Liver (tissue), 9 donors: Measurements from ENCODE around the gene RHOH. TPM values are rescaled to one million over a fixed set of nuclear protein-coding genes. Genes with fewer than 3 reads are reported as not detected.

Experiments
- DNase-seq: peaks from one replicate; pipeline ENCODE4 v3.0.0-alpha.2; 2017; ENCODE audit warnings: low spot score
- H3K27ac ChIP-seq, 2 donors: one replicate each; pipeline ENCODE4 v1.7.0; 2013; ENCODE audit warnings: inconsistent platforms in 2 of 2, low read length in 2 of 2, control low read depth in 1 of 2, low read depth in 1 of 2, mild to moderate bottlenecking in 1 of 2
- H3K27me3 ChIP-seq, 4 donors: one replicate each; pipeline versions ENCODE4 v1.6.1 to v1.7.0; 2013; ENCODE audit warnings: low read length in 3 of 4, inconsistent platforms in 1 of 4, mild to moderate bottlenecking in 1 of 4, moderate library complexity in 1 of 4; ENCODE audit not compliant: control insufficient read depth in 4 of 4, insufficient read depth in 4 of 4
- H3K36me3 ChIP-seq, 4 donors: one replicate each; pipeline versions ENCODE4 v1.6.1 to v1.7.0; 2013; ENCODE audit warnings: low read length in 3 of 4, mild to moderate bottlenecking in 3 of 4, low read depth in 1 of 4, moderate library complexity in 1 of 4; ENCODE audit not compliant: control insufficient read depth in 4 of 4, insufficient read depth in 3 of 4
- H3K4me1 ChIP-seq, 4 donors: one replicate each; pipeline versions ENCODE4 v1.6.1 to v1.7.0; 2013; ENCODE audit warnings: low read length in 3 of 4, mild to moderate bottlenecking in 3 of 4, moderate library complexity in 1 of 4; ENCODE audit not compliant: control insufficient read depth in 4 of 4, insufficient read depth in 4 of 4
- H3K4me3 ChIP-seq, 3 donors: one replicate each; pipeline versions ENCODE4 v1.6.1 to v1.7.0; 2013; ENCODE audit warnings: low read length in 3 of 3, control low read depth in 1 of 3, low read depth in 1 of 3, mild to moderate bottlenecking in 1 of 3
- H3K9ac ChIP-seq, 2 donors: one replicate each; pipeline ENCODE4 v1.7.0; 2013; ENCODE audit warnings: low read length in 2 of 2, mild to moderate bottlenecking in 2 of 2, moderate library complexity in 2 of 2, control low read depth in 1 of 2, low read depth in 1 of 2
- H3K9me3 ChIP-seq, 4 donors: one replicate each; pipeline versions ENCODE4 v1.6.1 to v1.7.0; 2013; ENCODE audit warnings: low read length in 3 of 4; ENCODE audit not compliant: control insufficient read depth in 4 of 4
- ATF3 ChIP-seq: IDR thresholded peaks from 2 replicates; pipeline ENCODE4 v1.6.1; 2016; ENCODE audit warnings: antibody characterized with exemption
- CTCF ChIP-seq: fragments of 150-350 bp; IDR thresholded peaks from 2 replicates; pipeline ENCODE4 v1.5.1; 2017; ENCODE audit warnings: improper control_type of control experiment, low read depth, low read length; ENCODE audit not compliant: missing input control
- EGR1 ChIP-seq, 2 donors: IDR thresholded peaks; 2 replicates each; pipeline ENCODE4 v1.6.1; 2016 to 2018; ENCODE audit warnings: antibody characterized with exemption in 2 of 2, low read depth in 2 of 2
- FOXA1 ChIP-seq: IDR thresholded peaks from 2 replicates; pipeline ENCODE4 v1.6.1; 2016; ENCODE audit warnings: antibody characterized with exemption
- FOXA2 ChIP-seq: IDR thresholded peaks from 2 replicates; pipeline ENCODE4 v1.6.1; 2016; ENCODE audit warnings: antibody characterized with exemption
- GABPA ChIP-seq, 2 donors: IDR thresholded peaks in 1 of 2; conservative IDR thresholded peaks in 1 of 2; 2 replicates each; pipeline ENCODE4 v1.6.1; 2016; ENCODE audit warnings: antibody characterized with exemption in 2 of 2, mild to moderate bottlenecking in 1 of 2, moderate library complexity in 1 of 2
- HNF4A ChIP-seq, 2 donors: conservative IDR thresholded peaks; 2 replicates each; pipeline ENCODE4 v1.6.1; 2016; ENCODE audit warnings: antibody characterized with exemption in 2 of 2, mild to moderate bottlenecking in 2 of 2
- HNF4G ChIP-seq: IDR thresholded peaks from 2 replicates; pipeline ENCODE4 v1.6.1; 2016; ENCODE audit warnings: antibody characterized with exemption
- JUND ChIP-seq, 2 donors: IDR thresholded peaks; 2 replicates each; pipeline ENCODE4 v1.6.1; 2016; ENCODE audit warnings: antibody characterized with exemption in 2 of 2
- MAX ChIP-seq: IDR thresholded peaks from 2 replicates; pipeline ENCODE4 v1.6.1; 2016; ENCODE audit warnings: antibody characterized with exemption
- NR2F2 ChIP-seq: IDR thresholded peaks from 2 replicates; pipeline ENCODE4 v1.6.1; 2016; ENCODE audit warnings: antibody characterized with exemption
- RAD21 ChIP-seq, 2 donors: IDR thresholded peaks; 2 replicates each; pipeline ENCODE4 v1.6.1; 2016; ENCODE audit warnings: antibody characterized with exemption in 2 of 2, mild to moderate bottlenecking in 2 of 2
- REST ChIP-seq: IDR thresholded peaks from 2 replicates; pipeline ENCODE4 v1.6.1; 2016; ENCODE audit warnings: antibody characterized with exemption, mild to moderate bottlenecking
- RXRA ChIP-seq, 2 donors: IDR thresholded peaks; 2 replicates each; pipeline ENCODE4 v1.6.1; 2017 to 2018; ENCODE audit warnings: antibody characterized with exemption in 2 of 2, mild to moderate bottlenecking in 1 of 2
- SP1 ChIP-seq: IDR thresholded peaks from 2 replicates; pipeline ENCODE4 v1.6.1; 2018; ENCODE audit warnings: antibody characterized with exemption, mild to moderate bottlenecking
- TAF1 ChIP-seq: conservative IDR thresholded peaks from 2 replicates; pipeline ENCODE4 v1.6.1; 2016; ENCODE audit warnings: antibody characterized with exemption, mild to moderate bottlenecking
- YY1 ChIP-seq: IDR thresholded peaks from 2 replicates; pipeline ENCODE4 v1.6.1; 2016; ENCODE audit warnings: antibody characterized with exemption, mild to moderate bottlenecking
- ZBTB33 ChIP-seq: IDR thresholded peaks from 2 replicates; pipeline ENCODE4 v1.6.1; 2016; ENCODE audit warnings: antibody characterized with exemption
- WGBS: extraction: QIAGEN DNeasy Blood & Tissue Kit; methylation state at CpG from one replicate; pipeline ENCODE4 v1.1.7; 2013; 5-methylcytosine and 5-hydroxymethylcytosine counted together
- polyA plus RNA-seq, 2 donors: library from polyadenylated mRNA; stranded (reverse) in 1 of 2; unstranded in 1 of 2; fragments of 200-250 nt in 1 of 2; fragments of >200 nt in 1 of 2; fragmentation: Nextera tagmentation in 1 of 2; extraction: Ambion mirVana in 1 of 2; gene quantifications; one replicate each; pipeline versions ENCODE4 v1.2.1 to v1.2.3, GENCODE V29; 2013 to 2015
- total RNA-seq, 2 donors: library from RNA; depleted of rRNA; stranded (reverse); fragments of >200 nt; gene quantifications; one replicate each; pipeline ENCODE4 v1.2.3, GENCODE V29; 2014
- donor health status: healthy.
- donor health status: healthy.
- donor health status: healthy.
- donor health status: healthy.
- donor health status: healthy.

Gene RHOH
- total and polyA plus RNA-seq, 4 donors: 0.56 to 2.3 (median 1.3) TPM

- Histone ChIP-seq H3K4me3 (no peak overlapping the region), H3K36me3 (no peaks in the 10 kb centered on the region), H3K9ac (no peak overlapping the region), H3K27me3 (no peaks in the 10 kb centered on the region), H3K27ac (no peak overlapping the region), H3K9me3 (no peaks in the 10 kb centered on the region), H3K4me1 (no peaks in the 10 kb centered on the region)
- no peak for DNase-seq
- TF ChIP-seq GABPA (IDR thresholded peaks at IDR 0.05 in 1 of 2, conservative IDR thresholded peaks at IDR 0.05 in 1 of 2) (no peak), TAF1 (no peak), CTCF (no peak), YY1 (no peak), EGR1 (IDR thresholded peaks at IDR 0.05; ENCODE audit: low read depth in 2 of 2) (no peak), SP1 (no peak), JUND (IDR thresholded peaks at IDR 0.05) (no peak), ATF3 (no peak)
- 85% methylated on average over 9 of the region's 9 CpGs for WGBS
Measured at GRCh38 chr4:40204507-40205258, 7.9 kb downstream of the RHOH start.

GRCh38 chr4:40205259-40206198 is 8.7 kb downstream of the RHOH start:
- H3K4me3 ChIP-seq: no peak overlapping the region

More at GRCh38 chr4:40205259-40206198, 8.7 kb downstream of the RHOH start:
- WGBS: 85% methylated on average over 6 of the region's 6 CpGs
- Histone ChIP-seq H3K36me3 (no peaks in the 10 kb centered on the region), H3K27ac (peak overlapping the region in 1 of 2 donors; percentile 9), H3K9me3 (no peaks in the 10 kb centered on the region), H3K9ac (no peak overlapping the region), H3K4me1 (no peaks in the 10 kb centered on the region), H3K27me3 (no peaks in the 10 kb centered on the region)
- DNase-seq: no peak
- TF ChIP-seq FOXA1 (no peak), GABPA (IDR thresholded peaks at IDR 0.05 in 1 of 2, conservative IDR thresholded peaks at IDR 0.05 in 1 of 2) (no peak), CTCF (no peak), RAD21 (IDR thresholded peaks at IDR 0.05) (no peak), ZBTB33 (no peak), YY1 (no peak), SP1 (no peak), EGR1 (IDR thresholded peaks at IDR 0.05; ENCODE audit: low read depth in 2 of 2) (no peak), NR2F2 (no peak), REST (no peak), TAF1 (no peak), MAX (no peak), FOXA2 (no peak), HNF4A (conservative IDR thresholded peaks at IDR 0.05) (no peak), ATF3 (no peak), JUND (IDR thresholded peaks at IDR 0.05) (no peak), RXRA (IDR thresholded peaks at IDR 0.05) (no peak), HNF4G (no peak)
